ENCODE results near the gene COG8.
"Not testable (repeated sequence)": the region's sequence is repeated elsewhere in the genome, so short reads cannot be mapped to it uniquely, and the experiment has no call there.

Gene COG8

GRCh38 chr16:69365901-69366300 lies 26.5 kb upstream of the COG8 start:
- H3K4me3 Mint-ChIP-seq, result no peak overlapping the region
- no peak overlapping the region for H3K27ac Mint-ChIP-seq
- H3K36me3 Mint-ChIP-seq (ENCODE audit: low read depth), result peaks cover 92% of the 10 kb centered on the region
- H3K27me3 Mint-ChIP-seq, result no peaks in the 10 kb centered on the region
- no peaks in the 10 kb centered on the region for H3K9me3 Mint-ChIP-seq
- no peaks in the 10 kb centered on the region for H3K4me1 Mint-ChIP-seq (ENCODE audit: low read depth)
- intact Hi-C loops (cut with micrococcal nuclease), result no loop called here

- Mint-ChIP-seq H3K9me3 (no peaks in the 10 kb centered on the region), H3K36me3 (ENCODE audit: low read depth) (peaks cover 89% of the 10 kb centered on the region), H3K27ac (no peak overlapping the region), H3K4me1 (ENCODE audit: low read depth) (no peaks in the 10 kb centered on the region), H3K27me3 (no peaks in the 10 kb centered on the region), H3K4me3 (no peak overlapping the region)
- intact Hi-C loops (cut with micrococcal nuclease), result no loop called here
Measured at GRCh38 chr16:69364088-69364487, 24.7 kb upstream of the COG8 start.

- Mint-ChIP-seq H3K27me3 (no peaks in the 10 kb centered on the region), H3K4me1 (ENCODE audit: low read depth) (no peaks in the 10 kb centered on the region), H3K27ac (no peak overlapping the region), H3K9me3 (no peaks in the 10 kb centered on the region), H3K36me3 (ENCODE audit: low read depth) (peaks cover 82% of the 10 kb centered on the region), H3K4me3 (no peak overlapping the region)
- intact Hi-C loops (cut with micrococcal nuclease), result no loop called here
Measured at GRCh38 chr16:69363281-69363717, 23.9 kb upstream of the COG8 start.

GRCh38 chr16:69360070-69360469 lies 20.7 kb upstream of the COG8 start:
- H3K4me3 Mint-ChIP-seq; H3K27ac Mint-ChIP-seq; H3K27me3 Mint-ChIP-seq; H3K9me3 Mint-ChIP-seq; intact Hi-C loops (cut with micrococcal nuclease): not testable (repeated sequence)
- H3K36me3 Mint-ChIP-seq (ENCODE audit: low read depth), result peaks cover 82% of the 10 kb centered on the region
- peaks cover 11% of the 10 kb centered on the region for H3K4me1 Mint-ChIP-seq (ENCODE audit: low read depth)

- intact Hi-C loops (cut with micrococcal nuclease), result no loop called here
- Mint-ChIP-seq H3K4me1 (ENCODE audit: low read depth) (peaks cover 18% of the 10 kb centered on the region), H3K36me3 (ENCODE audit: low read depth) (peaks cover 83% of the 10 kb centered on the region), H3K4me3 (no peak within 1 kb of the TSS), H3K27ac (no peak within 1 kb of the TSS), H3K9me3 (no peaks in the 10 kb centered on the region), H3K27me3 (no peaks in the 10 kb centered on the region)
Measured at GRCh38 chr16:69351309-69352027, 12.1 kb upstream of the COG8 start, which contains the start of gene TMED6. Gene TMED6, minus strand, starts transcription at chr16:69351786. Its CDS starts 33 bp downstream, at chr16:69351753.

- Mint-ChIP-seq H3K4me3 (no peak overlapping the region), H3K27me3 (no peaks in the 10 kb centered on the region), H3K4me1 (ENCODE audit: low read depth) (peaks cover 21% of the 10 kb centered on the region), H3K36me3 (ENCODE audit: low read depth) (peaks cover 74% of the 10 kb centered on the region), H3K9me3 (no peaks in the 10 kb centered on the region), H3K27ac (no peak overlapping the region)
- intact Hi-C loops (cut with micrococcal nuclease), result no loop called here
Measured at GRCh38 chr16:69350536-69351133, 11.3 kb upstream of the COG8 start.

- Mint-ChIP-seq H3K27ac (no peak overlapping the region), H3K9me3 (no peaks in the 10 kb centered on the region), H3K4me1 (ENCODE audit: low read depth) (peaks cover 23% of the 10 kb centered on the region), H3K36me3 (ENCODE audit: low read depth) (peaks cover 63% of the 10 kb centered on the region), H3K4me3 (no peak overlapping the region), H3K27me3 (no peaks in the 10 kb centered on the region)
- intact Hi-C loops (cut with micrococcal nuclease), result no loop called here
Measured at GRCh38 chr16:69349536-69349935, 10.2 kb upstream of the COG8 start.

GRCh38 chr16:69348222-69348621 lies 8.9 kb upstream of the COG8 start:
- intact Hi-C loops (cut with micrococcal nuclease), result no loop called here
- peaks cover 73% of the 10 kb centered on the region for H3K36me3 Mint-ChIP-seq (ENCODE audit: low read depth)
- H3K27me3 Mint-ChIP-seq, result no peaks in the 10 kb centered on the region

GRCh38 chr16:69346683-69347082 lies 7.3 kb upstream of the COG8 start:
- Mint-ChIP-seq H3K36me3 (ENCODE audit: low read depth) (peaks cover 73% of the 10 kb centered on the region), H3K9me3 (no peaks in the 10 kb centered on the region), H3K27ac (no peak overlapping the region)

More at GRCh38 chr16:69348222-69348621, 8.9 kb upstream of the COG8 start:
- Mint-ChIP-seq H3K9me3 (no peaks in the 10 kb centered on the region), H3K4me3 (no peak overlapping the region), H3K27ac (no peak overlapping the region), H3K4me1 (ENCODE audit: low read depth) (peaks cover 23% of the 10 kb centered on the region)

GRCh38 chr16:69345923-69346322 lies 6.6 kb upstream of the COG8 start:
- peaks cover 23% of the 10 kb centered on the region for H3K4me1 Mint-ChIP-seq (ENCODE audit: low read depth)
- H3K9me3 Mint-ChIP-seq, result no peaks in the 10 kb centered on the region
- no peaks in the 10 kb centered on the region for H3K27me3 Mint-ChIP-seq
- H3K36me3 Mint-ChIP-seq (ENCODE audit: low read depth), result peaks cover 73% of the 10 kb centered on the region
- peak overlapping the region; percentile 48 for H3K27ac Mint-ChIP-seq
- intact Hi-C loops (cut with micrococcal nuclease), result no loop called here
- no peak overlapping the region for H3K4me3 Mint-ChIP-seq

More at GRCh38 chr16:69346683-69347082, 7.3 kb upstream of the COG8 start:
- intact Hi-C loops (cut with micrococcal nuclease), result no loop called here
- Mint-ChIP-seq H3K27me3 (no peaks in the 10 kb centered on the region), H3K4me1 (ENCODE audit: low read depth) (peaks cover 23% of the 10 kb centered on the region), H3K4me3 (no peak overlapping the region)

GRCh38 chr16:69344171-69344570 lies 4.8 kb upstream of the COG8 start:
- Mint-ChIP-seq H3K27me3 (no peaks in the 10 kb centered on the region), H3K4me3 (no peak overlapping the region), H3K9me3 (no peaks in the 10 kb centered on the region), H3K36me3 (ENCODE audit: low read depth) (peaks cover 73% of the 10 kb centered on the region), H3K4me1 (ENCODE audit: low read depth) (peaks cover 36% of the 10 kb centered on the region), H3K27ac (no peak overlapping the region)
- intact Hi-C loops (cut with micrococcal nuclease), result no loop called here

- Mint-ChIP-seq H3K4me3 (peak overlapping the region; percentile 93), H3K27me3 (no peaks in the 10 kb centered on the region), H3K27ac (peak overlapping the region; percentile 90), H3K9me3 (no peaks in the 10 kb centered on the region), H3K36me3 (ENCODE audit: low read depth) (peaks cover 83% of the 10 kb centered on the region), H3K4me1 (ENCODE audit: low read depth) (peaks cover 38% of the 10 kb centered on the region)
- intact Hi-C loops (cut with micrococcal nuclease), result no loop called here
Measured at GRCh38 chr16:69340095-69340644, 806 bp upstream of the COG8 start.

GRCh38 chr16:69338557-69339288 lies 641 bp downstream of the COG8 start:
- no peaks in the 10 kb centered on the region for H3K27me3 Mint-ChIP-seq
- peak overlapping the region; percentile 90 for H3K27ac Mint-ChIP-seq
- H3K4me1 Mint-ChIP-seq (ENCODE audit: low read depth), result peaks cover 50% of the 10 kb centered on the region
- H3K9me3 Mint-ChIP-seq, result no peaks in the 10 kb centered on the region
- H3K4me3 Mint-ChIP-seq, result peak overlapping the region; percentile 93
- intact Hi-C loops (cut with micrococcal nuclease), result loop anchor here (1.0 to 2.0 kb wide), 2 partner anchors 8 to 48 kb away; partner anchors contain the start of genes PDF and TERF2
- peaks cover 90% of the 10 kb centered on the region for H3K36me3 Mint-ChIP-seq (ENCODE audit: low read depth)

GRCh38 chr16:69334696-69335095 lies 4.7 kb downstream of the COG8 start:
- H3K4me3 Mint-ChIP-seq, result no peak overlapping the region
- intact Hi-C loops (cut with micrococcal nuclease), result no loop called here
- H3K27ac Mint-ChIP-seq, result no peak overlapping the region
- peaks cover 75% of the 10 kb centered on the region for H3K36me3 Mint-ChIP-seq (ENCODE audit: low read depth)
- no peaks in the 10 kb centered on the region for H3K9me3 Mint-ChIP-seq
- peaks cover 46% of the 10 kb centered on the region for H3K4me1 Mint-ChIP-seq (ENCODE audit: low read depth)
- H3K27me3 Mint-ChIP-seq, result no peaks in the 10 kb centered on the region
